Measurements from ENCODE around the gene FKBP14. TPM values are rescaled to one million over a fixed set of nuclear protein-coding genes. Genes with fewer than 3 reads are reported as not detected.

Gene FKBP14
- total and polyA plus RNA-seq, 2 experiments from 2014 or later, result 11.8 to 12.9 TPM

DNA sequence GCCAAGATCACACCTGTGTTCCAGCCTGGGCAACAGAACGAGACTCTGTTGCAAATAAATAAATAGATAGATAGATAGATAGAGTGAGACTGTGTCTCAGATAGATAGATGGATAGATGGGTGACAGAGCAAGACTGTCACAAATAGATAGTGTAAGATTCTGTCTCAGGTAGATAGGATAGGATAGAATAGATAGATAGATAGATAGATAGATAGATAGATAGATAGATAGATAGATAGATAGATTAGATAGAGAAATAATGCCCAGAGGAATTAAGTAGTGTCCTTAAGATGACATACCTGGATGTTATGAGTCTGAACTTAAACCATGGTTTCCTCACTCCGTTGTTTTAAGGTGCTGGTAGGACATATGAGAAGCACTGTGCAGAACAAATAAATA is 9.7 kb upstream of the FKBP14 start:
- Histone ChIP-seq H3K36me3 (ENCODE audit: insufficient read depth) (no peaks in the 10 kb centered on the region), H3K9me2 (ENCODE audit: insufficient read depth) (no peaks in the 10 kb centered on the region), H3K79me2 (replicated peaks; ENCODE audit: insufficient read depth) (peaks cover 99% of the 10 kb centered on the region), H2AFZ (no peak overlapping the region), H4K20me1 (replicated peaks; ENCODE audit: insufficient read depth) (peaks cover 35% of the 10 kb centered on the region), H3K4me1 (ENCODE audit: insufficient read depth) (peaks cover 12% of the 10 kb centered on the region), H3K4me2 (no peak overlapping the region), H3K4me3 (no peak overlapping the region), H3K27ac (ENCODE audit: low read depth) (no peak overlapping the region), H3K27me3 (ENCODE audit: insufficient read depth) (no peaks in the 10 kb centered on the region), H3F3A (replicated peaks; ENCODE audit: low read depth) (no peaks in the 10 kb centered on the region)
- Mint-ChIP-seq H3K36me3 (ENCODE audit: low read depth) (no peaks in the 10 kb centered on the region), H3K27ac (no peak overlapping the region), H3K27me3 (ENCODE audit: insufficient read depth, low read depth, poor library complexity) (no peaks in the 10 kb centered on the region), H3K9me3 (no peaks in the 10 kb centered on the region), H3K4me1 (peaks cover 15% of the 10 kb centered on the region), H3K4me3 (no peak overlapping the region)
- ATAC-seq (no peak), DNase-seq (ENCODE audit: low spot score) (no peak)
- no peak for TF ChIP-seq NANOG (IDR thresholded peaks at IDR 0.05; ENCODE audit: borderline replicate concordance)
- TF ChIP-seq, protein P1, sequence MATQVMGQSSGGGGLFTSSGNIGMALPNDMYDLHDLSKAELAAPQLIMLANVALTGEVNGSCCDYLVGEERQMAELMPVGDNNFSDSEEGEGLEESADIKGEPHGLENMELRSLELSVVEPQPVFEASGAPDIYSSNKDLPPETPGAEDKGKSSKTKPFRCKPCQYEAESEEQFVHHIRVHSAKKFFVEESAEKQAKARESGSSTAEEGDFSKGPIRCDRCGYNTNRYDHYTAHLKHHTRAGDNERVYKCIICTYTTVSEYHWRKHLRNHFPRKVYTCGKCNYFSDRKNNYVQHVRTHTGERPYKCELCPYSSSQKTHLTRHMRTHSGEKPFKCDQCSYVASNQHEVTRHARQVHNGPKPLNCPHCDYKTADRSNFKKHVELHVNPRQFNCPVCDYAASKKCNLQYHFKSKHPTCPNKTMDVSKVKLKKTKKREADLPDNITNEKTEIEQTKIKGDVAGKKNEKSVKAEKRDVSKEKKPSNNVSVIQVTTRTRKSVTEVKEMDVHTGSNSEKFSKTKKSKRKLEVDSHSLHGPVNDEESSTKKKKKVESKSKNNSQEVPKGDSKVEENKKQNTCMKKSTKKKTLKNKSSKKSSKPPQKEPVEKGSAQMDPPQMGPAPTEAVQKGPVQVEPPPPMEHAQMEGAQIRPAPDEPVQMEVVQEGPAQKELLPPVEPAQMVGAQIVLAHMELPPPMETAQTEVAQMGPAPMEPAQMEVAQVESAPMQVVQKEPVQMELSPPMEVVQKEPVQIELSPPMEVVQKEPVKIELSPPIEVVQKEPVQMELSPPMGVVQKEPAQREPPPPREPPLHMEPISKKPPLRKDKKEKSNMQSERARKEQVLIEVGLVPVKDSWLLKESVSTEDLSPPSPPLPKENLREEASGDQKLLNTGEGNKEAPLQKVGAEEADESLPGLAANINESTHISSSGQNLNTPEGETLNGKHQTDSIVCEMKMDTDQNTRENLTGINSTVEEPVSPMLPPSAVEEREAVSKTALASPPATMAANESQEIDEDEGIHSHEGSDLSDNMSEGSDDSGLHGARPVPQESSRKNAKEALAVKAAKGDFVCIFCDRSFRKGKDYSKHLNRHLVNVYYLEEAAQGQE (IDR thresholded peaks at IDR 0.05; ENCODE audit: unreplicated experiment), result no peak
- TF ChIP-seq CREB1 (CRISPR knock-in tag; IDR thresholded peaks at IDR 0.05; ENCODE audit: low read depth), result no peak
- no peak for TF ChIP-seq POLR2AphosphoS5 (IDR thresholded peaks at IDR 0.05; ENCODE audit: low read depth)
- TF ChIP-seq, protein P2, sequence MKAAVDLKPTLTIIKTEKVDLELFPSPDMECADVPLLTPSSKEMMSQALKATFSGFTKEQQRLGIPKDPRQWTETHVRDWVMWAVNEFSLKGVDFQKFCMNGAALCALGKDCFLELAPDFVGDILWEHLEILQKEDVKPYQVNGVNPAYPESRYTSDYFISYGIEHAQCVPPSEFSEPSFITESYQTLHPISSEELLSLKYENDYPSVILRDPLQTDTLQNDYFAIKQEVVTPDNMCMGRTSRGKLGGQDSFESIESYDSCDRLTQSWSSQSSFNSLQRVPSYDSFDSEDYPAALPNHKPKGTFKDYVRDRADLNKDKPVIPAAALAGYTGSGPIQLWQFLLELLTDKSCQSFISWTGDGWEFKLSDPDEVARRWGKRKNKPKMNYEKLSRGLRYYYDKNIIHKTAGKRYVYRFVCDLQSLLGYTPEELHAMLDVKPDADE (IDR thresholded peaks at IDR 0.05), result no peak
- TF ChIP-seq EZH2phosphoT487 (IDR thresholded peaks at IDR 0.05; ENCODE audit: unreplicated experiment), result no peak
- no peak for TF ChIP-seq EZH2 (IDR thresholded peaks at IDR 0.05; ENCODE audit: low read depth, unreplicated experiment)
- TF ChIP-seq STAT1 (IDR thresholded peaks at IDR 0.05; ENCODE audit: unreplicated experiment), result no peak
- TF ChIP-seq ZNF331 (CRISPR knock-in tag; IDR thresholded peaks at IDR 0.05; ENCODE audit: low read depth), result no peak
- no peak for TF ChIP-seq JUNB (IDR thresholded peaks at IDR 0.05; ENCODE audit: unreplicated experiment)
- TF ChIP-seq, protein P3, sequence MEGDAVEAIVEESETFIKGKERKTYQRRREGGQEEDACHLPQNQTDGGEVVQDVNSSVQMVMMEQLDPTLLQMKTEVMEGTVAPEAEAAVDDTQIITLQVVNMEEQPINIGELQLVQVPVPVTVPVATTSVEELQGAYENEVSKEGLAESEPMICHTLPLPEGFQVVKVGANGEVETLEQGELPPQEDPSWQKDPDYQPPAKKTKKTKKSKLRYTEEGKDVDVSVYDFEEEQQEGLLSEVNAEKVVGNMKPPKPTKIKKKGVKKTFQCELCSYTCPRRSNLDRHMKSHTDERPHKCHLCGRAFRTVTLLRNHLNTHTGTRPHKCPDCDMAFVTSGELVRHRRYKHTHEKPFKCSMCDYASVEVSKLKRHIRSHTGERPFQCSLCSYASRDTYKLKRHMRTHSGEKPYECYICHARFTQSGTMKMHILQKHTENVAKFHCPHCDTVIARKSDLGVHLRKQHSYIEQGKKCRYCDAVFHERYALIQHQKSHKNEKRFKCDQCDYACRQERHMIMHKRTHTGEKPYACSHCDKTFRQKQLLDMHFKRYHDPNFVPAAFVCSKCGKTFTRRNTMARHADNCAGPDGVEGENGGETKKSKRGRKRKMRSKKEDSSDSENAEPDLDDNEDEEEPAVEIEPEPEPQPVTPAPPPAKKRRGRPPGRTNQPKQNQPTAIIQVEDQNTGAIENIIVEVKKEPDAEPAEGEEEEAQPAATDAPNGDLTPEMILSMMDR (conservative IDR thresholded peaks at IDR 0.05; ENCODE audit: low read depth in 2 of 2), result no peak
- TF ChIP-seq ZNF114 (CRISPR knock-in tag; IDR thresholded peaks at IDR 0.05), result no peak
